Measurements from ENCODE around the gene PTF1A.

The PTF1A gene

GRCh38 chr10:23191764-23192711 lies at the start of gene PTF1A:
TSS of gene PTF1A (plus strand) at chr10:23192312. CDS start at chr10:23192531, 219 bp downstream.
- no peak for DNase-seq (ENCODE audit: low read depth in 2 of 2)

- no peak for DNase-seq (ENCODE audit: low read depth in 2 of 2)
Measured at GRCh38 chr10:23146258-23146657, 45.9 kb upstream of the PTF1A start.

- no peak for DNase-seq (ENCODE audit: low read depth in 2 of 2)
Measured at GRCh38 chr10:23147035-23147434, 45.1 kb upstream of the PTF1A start.

- DNase-seq (ENCODE audit: low read depth in 2 of 2) = no peak
Measured at GRCh38 chr10:23148214-23148613, 43.9 kb upstream of the PTF1A start.

GRCh38 chr10:23150091-23150490 lies 42.0 kb upstream of the PTF1A start:
- DNase-seq (ENCODE audit: low read depth in 2 of 2) = no peak

GRCh38 chr10:23150610-23151009 lies 41.5 kb upstream of the PTF1A start:
- no peak for DNase-seq (ENCODE audit: low read depth in 2 of 2)

- no peak for DNase-seq (ENCODE audit: low read depth in 2 of 2)
Measured at GRCh38 chr10:23151071-23151470, 41.0 kb upstream of the PTF1A start.

GRCh38 chr10:23155169-23155568 lies 36.9 kb upstream of the PTF1A start:
- no peak for DNase-seq (ENCODE audit: low read depth in 2 of 2)

- no peak for DNase-seq (ENCODE audit: low read depth in 2 of 2)
Measured at GRCh38 chr10:23156447-23157150, 35.5 kb upstream of the PTF1A start.

GRCh38 chr10:23157239-23157681 lies 34.9 kb upstream of the PTF1A start:
- DNase-seq (ENCODE audit: low read depth in 2 of 2) = no peak

- DNase-seq (ENCODE audit: low read depth in 2 of 2) = no peak
Measured at GRCh38 chr10:23157691-23158369, 34.3 kb upstream of the PTF1A start.

GRCh38 chr10:23158370-23158769 lies 33.7 kb upstream of the PTF1A start:
- DNase-seq (ENCODE audit: low read depth in 2 of 2) = peak; percentile 23 to 25

GRCh38 chr10:23171232-23171876 lies 20.8 kb upstream of the PTF1A start:
- no peak for DNase-seq (ENCODE audit: low read depth in 2 of 2)

- DNase-seq (ENCODE audit: low read depth in 2 of 2) = no peak
Measured at GRCh38 chr10:23172429-23173213, 19.5 kb upstream of the PTF1A start.

- DNase-seq (ENCODE audit: low read depth in 2 of 2) = no peak
Measured at GRCh38 chr10:23173214-23174073, 18.7 kb upstream of the PTF1A start.

- DNase-seq (ENCODE audit: low read depth in 2 of 2) = no peak
Measured at GRCh38 chr10:23174074-23174976, 17.8 kb upstream of the PTF1A start.

- DNase-seq (ENCODE audit: low read depth in 2 of 2) = no peak
Measured at GRCh38 chr10:23174977-23175512, 17.1 kb upstream of the PTF1A start.

GRCh38 chr10:23186178-23186577 lies 5.9 kb upstream of the PTF1A start:
- DNase-seq (ENCODE audit: low read depth in 2 of 2) = no peak

GRCh38 chr10:23186697-23187096 lies 5.4 kb upstream of the PTF1A start:
- no peak for DNase-seq (ENCODE audit: low read depth in 2 of 2)
